Measurements from ENCODE around the gene SYAP1. TPM values are rescaled to one million over a fixed set of nuclear protein-coding genes. Genes with fewer than 3 reads are reported as not detected.
A peak's percentile ranks its signal among the peaks of the same experiment; 100 is the strongest.
"Not testable (repeated sequence)": the region's sequence is repeated elsewhere in the genome, so short reads cannot be mapped to it uniquely, and the experiment has no call there.

The SYAP1 gene
- total RNA-seq, 1 donor from 2014 or later: 35.8 TPM

GRCh38 chrX:16722481-16722880 lies 3.1 kb downstream of the SYAP1 start:
- no peak for DNase-seq (ENCODE audit: low spot score)

GRCh38 chrX:16725072-16725471 lies 5.7 kb downstream of the SYAP1 start:
- no peak for DNase-seq (ENCODE audit: low spot score)

GRCh38 chrX:16726347-16726988 lies 7.1 kb downstream of the SYAP1 start:
- not testable (repeated sequence) for DNase-seq (ENCODE audit: low spot score)

- no peak for DNase-seq (ENCODE audit: low spot score)
Observed at GRCh38 chrX:16727637-16728036, 8.2 kb downstream of the SYAP1 start.

- DNase-seq (ENCODE audit: low spot score): no peak
Observed at GRCh38 chrX:16730450-16730849, 11.0 kb downstream of the SYAP1 start.

GRCh38 chrX:16733013-16733412 lies 13.6 kb downstream of the SYAP1 start:
- no peak for DNase-seq (ENCODE audit: low spot score)

- no peak for DNase-seq (ENCODE audit: low spot score)
Observed at GRCh38 chrX:16737024-16737423, 17.6 kb downstream of the SYAP1 start.

- peak; percentile 49 for DNase-seq (ENCODE audit: low spot score)
Observed at GRCh38 chrX:16739574-16739973, 20.2 kb downstream of the SYAP1 start.

- peak; percentile 35 for DNase-seq (ENCODE audit: low spot score)
Observed at GRCh38 chrX:16743604-16744325, 24.4 kb downstream of the SYAP1 start.

- DNase-seq (ENCODE audit: low spot score): no peak
Observed at GRCh38 chrX:16745102-16745501, 25.7 kb downstream of the SYAP1 start.

- no peak for DNase-seq (ENCODE audit: low spot score)
Observed at GRCh38 chrX:16745659-16746058, 26.2 kb downstream of the SYAP1 start.

GRCh38 chrX:16748425-16748824 lies 29.0 kb downstream of the SYAP1 start:
- DNase-seq (ENCODE audit: low spot score): no peak

- DNase-seq (ENCODE audit: low spot score): no peak
Observed at GRCh38 chrX:16750136-16750535, 30.7 kb downstream of the SYAP1 start.

GRCh38 chrX:16754019-16754418 lies 34.6 kb downstream of the SYAP1 start:
- no peak for DNase-seq (ENCODE audit: low spot score)

- DNase-seq (ENCODE audit: low spot score): no peak
Observed at GRCh38 chrX:16756724-16757123, 37.3 kb downstream of the SYAP1 start.

GRCh38 chrX:16761500-16761899 lies 42.1 kb downstream of the SYAP1 start:
- DNase-seq (ENCODE audit: low spot score): not testable (repeated sequence)

GRCh38 chrX:16762579-16762978 lies 43.2 kb downstream of the SYAP1 start:
- DNase-seq (ENCODE audit: low spot score): no peak

- no peak for DNase-seq (ENCODE audit: low spot score)
Observed at GRCh38 chrX:16765594-16765993, 46.2 kb downstream of the SYAP1 start.

- DNase-seq (ENCODE audit: low spot score): no peak
Observed at GRCh38 chrX:16770970-16771482, 51.6 kb downstream of the SYAP1 start.

- DNase-seq (ENCODE audit: low spot score): no peak
Observed at GRCh38 chrX:16771483-16772398, 52.3 kb downstream of the SYAP1 start.

GRCh38 chrX:16772460-16772859 lies 53.0 kb downstream of the SYAP1 start:
- no peak for DNase-seq (ENCODE audit: low spot score)

- no peak for DNase-seq (ENCODE audit: low spot score)
Observed at GRCh38 chrX:16774746-16775145, 55.3 kb downstream of the SYAP1 start.
